Measurements from ENCODE around the gene FBP2. TPM values are rescaled to one million over a fixed set of nuclear protein-coding genes. Genes with fewer than 3 reads are reported as not detected.

FBP2 gene
- total and polyA plus RNA-seq, 10 of the 15 experiments (the other 5 are each of a cell fraction or from before 2014, with no cell fraction given), result 0.07 to 1.1 (median 0.12) TPM; not detected in 6

DNA sequence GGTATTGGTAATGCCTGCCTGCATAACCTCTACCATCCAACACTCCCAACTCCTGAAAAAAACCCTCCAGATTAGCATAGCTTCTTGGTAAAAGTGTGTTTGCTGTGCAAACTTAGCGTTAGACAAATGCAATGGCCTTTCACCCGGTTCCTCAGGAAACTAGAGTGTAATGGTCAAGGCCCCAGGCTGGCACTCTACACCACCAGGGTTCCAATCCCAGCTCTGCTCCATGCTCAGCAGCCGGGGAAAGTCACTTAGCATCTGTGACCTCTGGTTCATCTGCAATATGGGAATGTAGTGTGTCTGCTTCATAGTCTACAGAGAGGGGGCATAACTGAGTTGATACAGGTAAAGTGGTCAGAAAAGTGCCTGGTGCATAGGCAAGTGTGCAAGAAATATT is 36.7 kb upstream of the FBP2 start:
- no peak overlapping the region for H2AFZ ChIP-seq (ENCODE audit: control insufficient read depth, low read depth, low read length)
- in situ Hi-C loops (cut with MboI) (no loop called here), intact Hi-C loops (cut with micrococcal nuclease; ENCODE audit: unreplicated experiment) (no loop called here)
- ChIA-PET POLR2A (no interaction called here), CTCF (no interaction called here), SMC1A (ENCODE audit: uncharacterized antibody, unreplicated experiment) (no interaction called here), RAD21 (ENCODE audit: unreplicated experiment) (no interaction called here)
- no peak for TF ChIP-seq TCF3 (IDR thresholded peaks at IDR 0.05; ENCODE audit: borderline replicate concordance, insufficient read depth, low read depth, low read length)
- ATAC-seq (no peak), DNase-seq (ENCODE audit: low read depth, low spot score) (no peak), FAIRE-seq (no peak)
- H3K27me3 ChIP-seq (replicated peaks in 1 of 2; ENCODE audit: control insufficient read depth in 2 of 2, insufficient read depth in 2 of 2, low read length in 1 of 2), result peaks cover 2 to 3% of the 10 kb centered on the region in 2 experiments; a peak in 2 of 4 replicates
- no peak overlapping the region for H3K9ac ChIP-seq (ENCODE audit: control insufficient read depth, insufficient read depth, low read length)
- H3K4me2 ChIP-seq (ENCODE audit: control insufficient read depth, insufficient read depth), result no peak overlapping the region
- H3K79me2 ChIP-seq (ENCODE audit: control insufficient read depth, insufficient read depth, low read length), result no peaks in the 10 kb centered on the region
- H3K4me1 ChIP-seq (ENCODE audit: control insufficient read depth, insufficient read depth, low read length), result no peaks in the 10 kb centered on the region
- no TSS peak for BruUV-seq (replicated peaks)
- no peak overlapping the region for H3K4me3 ChIP-seq
- no peaks in the 10 kb centered on the region for H4K20me1 ChIP-seq (ENCODE audit: control insufficient read depth, insufficient read depth)
- H3K9me3 ChIP-seq (replicated peaks; ENCODE audit: control insufficient read depth, insufficient read depth, low read length), result no peaks in the 10 kb centered on the region
- no peak overlapping the region for H3K27ac ChIP-seq (ENCODE audit: control insufficient read depth, insufficient read depth)
- H3K36me3 ChIP-seq (ENCODE audit: control insufficient read depth in 2 of 2, insufficient read depth in 2 of 2, low read length in 1 of 2), result no peaks in the 10 kb centered on the region
- WGBS (ENCODE audit: insufficient coverage, insufficient replicate concordance, low lambda C conversion rate, missing lambda C conversion rate), result 51% methylated on average over 3 of the region's 3 CpGs

DNA sequence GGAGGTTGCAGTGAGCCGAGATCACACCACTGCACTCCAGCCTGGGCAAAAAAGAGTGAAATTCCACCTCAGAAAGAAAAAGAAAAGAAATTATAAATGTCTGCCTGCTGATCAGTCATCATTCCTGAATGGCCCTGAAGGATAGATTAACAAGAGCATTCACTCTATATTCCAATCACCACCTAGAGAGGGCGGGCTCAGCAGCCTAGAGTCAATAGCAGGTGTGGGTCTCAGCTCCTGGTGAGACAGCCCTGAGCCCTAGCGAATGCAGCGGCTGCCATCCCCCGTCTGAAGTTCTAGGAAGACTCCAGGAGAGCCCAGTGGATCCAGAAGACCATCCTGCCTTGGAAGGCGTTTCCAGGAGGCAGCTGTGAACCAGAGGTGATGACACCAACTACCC is 33.7 kb upstream of the FBP2 start:
- H3K4me2 ChIP-seq (ENCODE audit: control insufficient read depth, insufficient read depth), result no peak overlapping the region
- no peaks in the 10 kb centered on the region for H3K36me3 ChIP-seq (ENCODE audit: control insufficient read depth in 2 of 2, insufficient read depth in 2 of 2, low read length in 1 of 2)
- FAIRE-seq (no peak), DNase-seq (ENCODE audit: low read depth, low spot score) (no peak), ATAC-seq (no peak)
- H3K79me2 ChIP-seq (ENCODE audit: control insufficient read depth, insufficient read depth, low read length), result no peaks in the 10 kb centered on the region
- 35% methylated on average over 6 of the region's 6 CpGs for WGBS (ENCODE audit: insufficient coverage, insufficient replicate concordance, low lambda C conversion rate, missing lambda C conversion rate)
- H3K4me3 ChIP-seq, result no peak overlapping the region
- H3K4me1 ChIP-seq (ENCODE audit: control insufficient read depth, insufficient read depth, low read length), result no peaks in the 10 kb centered on the region
- intact Hi-C loops (cut with micrococcal nuclease; ENCODE audit: unreplicated experiment), result no loop called here
- in situ Hi-C loops (cut with MboI), result no loop called here
- no TSS peak for BruUV-seq (replicated peaks)
- RAD21 ChIA-PET (ENCODE audit: unreplicated experiment), result no interaction called here
- H3K9me3 ChIP-seq (replicated peaks; ENCODE audit: control insufficient read depth, insufficient read depth, low read length), result no peaks in the 10 kb centered on the region
- H4K20me1 ChIP-seq (ENCODE audit: control insufficient read depth, insufficient read depth), result no peaks in the 10 kb centered on the region
- SMC1A ChIA-PET (ENCODE audit: uncharacterized antibody, unreplicated experiment), result no interaction called here
- POLR2A ChIA-PET, result no interaction called here
- CTCF ChIA-PET, result no interaction called here
- peaks cover 2 to 3% of the 10 kb centered on the region in 2 experiments; a peak in 2 of 4 replicates for H3K27me3 ChIP-seq (replicated peaks in 1 of 2; ENCODE audit: control insufficient read depth in 2 of 2, insufficient read depth in 2 of 2, low read length in 1 of 2)
- H2AFZ ChIP-seq (ENCODE audit: control insufficient read depth, low read depth, low read length), result no peak overlapping the region
- H3K9ac ChIP-seq (ENCODE audit: control insufficient read depth, insufficient read depth, low read length), result no peak overlapping the region
- H3K27ac ChIP-seq (ENCODE audit: control insufficient read depth, insufficient read depth), result no peak overlapping the region
- TF ChIP-seq TCF3 (IDR thresholded peaks at IDR 0.05; ENCODE audit: borderline replicate concordance, insufficient read depth, low read depth, low read length) (no peak), NBN (IDR thresholded peaks at IDR 0.05) (no peak), CREB1 (IDR thresholded peaks at IDR 0.05; ENCODE audit: low read depth) (no peak), CEBPB (IDR thresholded peaks at IDR 0.05; ENCODE audit: borderline replicate concordance in 1 of 2, low read depth in 2 of 2, low read length in 2 of 2) (no peak), RAD21 (IDR thresholded peaks at IDR 0.05; ENCODE audit: insufficient read depth, low read depth, low read length) (no peak), CHD2 (IDR thresholded peaks at IDR 0.05; ENCODE audit: borderline replicate concordance, low read depth, low read length) (no peak), FOXK2 (IDR thresholded peaks at IDR 0.05) (no peak), NFIC (IDR thresholded peaks at IDR 0.05; ENCODE audit: low read depth, low read length) (no peak)
- TF ChIP-seq, protein P1, sequence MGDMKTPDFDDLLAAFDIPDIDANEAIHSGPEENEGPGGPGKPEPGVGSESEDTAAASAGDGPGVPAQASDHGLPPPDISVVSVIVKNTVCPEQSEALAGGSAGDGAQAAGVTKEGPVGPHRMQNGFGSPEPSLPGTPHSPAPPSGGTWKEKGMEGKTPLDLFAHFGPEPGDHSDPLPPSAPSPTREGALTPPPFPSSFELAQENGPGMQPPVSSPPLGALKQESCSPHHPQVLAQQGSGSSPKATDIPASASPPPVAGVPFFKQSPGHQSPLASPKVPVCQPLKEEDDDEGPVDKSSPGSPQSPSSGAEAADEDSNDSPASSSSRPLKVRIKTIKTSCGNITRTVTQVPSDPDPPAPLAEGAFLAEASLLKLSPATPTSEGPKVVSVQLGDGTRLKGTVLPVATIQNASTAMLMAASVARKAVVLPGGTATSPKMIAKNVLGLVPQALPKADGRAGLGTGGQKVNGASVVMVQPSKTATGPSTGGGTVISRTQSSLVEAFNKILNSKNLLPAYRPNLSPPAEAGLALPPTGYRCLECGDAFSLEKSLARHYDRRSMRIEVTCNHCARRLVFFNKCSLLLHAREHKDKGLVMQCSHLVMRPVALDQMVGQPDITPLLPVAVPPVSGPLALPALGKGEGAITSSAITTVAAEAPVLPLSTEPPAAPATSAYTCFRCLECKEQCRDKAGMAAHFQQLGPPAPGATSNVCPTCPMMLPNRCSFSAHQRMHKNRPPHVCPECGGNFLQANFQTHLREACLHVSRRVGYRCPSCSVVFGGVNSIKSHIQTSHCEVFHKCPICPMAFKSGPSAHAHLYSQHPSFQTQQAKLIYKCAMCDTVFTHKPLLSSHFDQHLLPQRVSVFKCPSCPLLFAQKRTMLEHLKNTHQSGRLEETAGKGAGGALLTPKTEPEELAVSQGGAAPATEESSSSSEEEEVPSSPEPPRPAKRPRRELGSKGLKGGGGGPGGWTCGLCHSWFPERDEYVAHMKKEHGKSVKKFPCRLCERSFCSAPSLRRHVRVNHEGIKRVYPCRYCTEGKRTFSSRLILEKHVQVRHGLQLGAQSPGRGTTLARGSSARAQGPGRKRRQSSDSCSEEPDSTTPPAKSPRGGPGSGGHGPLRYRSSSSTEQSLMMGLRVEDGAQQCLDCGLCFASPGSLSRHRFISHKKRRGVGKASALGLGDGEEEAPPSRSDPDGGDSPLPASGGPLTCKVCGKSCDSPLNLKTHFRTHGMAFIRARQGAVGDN (IDR thresholded peaks at IDR 0.05), result no peak
- TF ChIP-seq, protein P2, sequence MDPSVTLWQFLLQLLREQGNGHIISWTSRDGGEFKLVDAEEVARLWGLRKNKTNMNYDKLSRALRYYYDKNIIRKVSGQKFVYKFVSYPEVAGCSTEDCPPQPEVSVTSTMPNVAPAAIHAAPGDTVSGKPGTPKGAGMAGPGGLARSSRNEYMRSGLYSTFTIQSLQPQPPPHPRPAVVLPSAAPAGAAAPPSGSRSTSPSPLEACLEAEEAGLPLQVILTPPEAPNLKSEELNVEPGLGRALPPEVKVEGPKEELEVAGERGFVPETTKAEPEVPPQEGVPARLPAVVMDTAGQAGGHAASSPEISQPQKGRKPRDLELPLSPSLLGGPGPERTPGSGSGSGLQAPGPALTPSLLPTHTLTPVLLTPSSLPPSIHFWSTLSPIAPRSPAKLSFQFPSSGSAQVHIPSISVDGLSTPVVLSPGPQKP (IDR thresholded peaks at IDR 0.05; ENCODE audit: low read depth, low read length), result no peak
- TF ChIP-seq, protein P3, sequence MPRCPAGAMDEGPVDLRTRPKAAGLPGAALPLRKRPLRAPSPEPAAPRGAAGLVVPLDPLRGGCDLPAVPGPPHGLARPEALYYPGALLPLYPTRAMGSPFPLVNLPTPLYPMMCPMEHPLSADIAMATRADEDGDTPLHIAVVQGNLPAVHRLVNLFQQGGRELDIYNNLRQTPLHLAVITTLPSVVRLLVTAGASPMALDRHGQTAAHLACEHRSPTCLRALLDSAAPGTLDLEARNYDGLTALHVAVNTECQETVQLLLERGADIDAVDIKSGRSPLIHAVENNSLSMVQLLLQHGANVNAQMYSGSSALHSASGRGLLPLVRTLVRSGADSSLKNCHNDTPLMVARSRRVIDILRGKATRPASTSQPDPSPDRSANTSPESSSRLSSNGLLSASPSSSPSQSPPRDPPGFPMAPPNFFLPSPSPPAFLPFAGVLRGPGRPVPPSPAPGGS (IDR thresholded peaks at IDR 0.05; ENCODE audit: borderline replicate concordance, insufficient read depth, low read depth, low read length, poor library complexity, severe bottlenecking), result no peak
